ENCODE results near the gene BCAS1.

GRCh38 chr20:54027704-54028103 is 42.7 kb downstream of the BCAS1 start:
- no peak for TF ChIP-seq CTCF (IDR thresholded peaks at IDR 0.05)
- no peak for TF ChIP-seq POLR2A (IDR thresholded peaks at IDR 0.05)
- no peak for TF ChIP-seq EP300 (IDR thresholded peaks at IDR 0.05)
- TF ChIP-seq POLR2AphosphoS5 (IDR thresholded peaks at IDR 0.05): no peak
